ENCODE measurements around the gene CAMK1D. TPM values are rescaled to one million over a fixed set of nuclear protein-coding genes. Genes with fewer than 3 reads are reported as not detected.

The CAMK1D gene
- total RNA-seq, 2 donors from 2014 or later = 4.5 to 7.8 TPM

- Mint-ChIP-seq H3K4me1 (peaks cover 11% of the 10 kb centered on the region), H3K36me3 (ENCODE audit: low read depth) (no peaks in the 10 kb centered on the region), H3K27me3 (ENCODE audit: insufficient read depth) (peaks cover 4% of the 10 kb centered on the region), H3K9me3 (no peaks in the 10 kb centered on the region), H3K27ac (no peak overlapping the region), H3K4me3 (no peak overlapping the region)
- no peak for DNase-seq
- Histone ChIP-seq H3K4me1 (ENCODE audit: control insufficient read depth, insufficient read depth, low read length) (peaks cover 5% of the 10 kb centered on the region), H3K4me3 (ENCODE audit: low read length) (no peak overlapping the region), H3K9me3 (ENCODE audit: control insufficient read depth, low read length) (no peaks in the 10 kb centered on the region), H3K27ac (ENCODE audit: low read depth, low read length) (no peak overlapping the region), H3K9ac (ENCODE audit: extremely low read depth, low read length, poor library complexity, severe bottlenecking) (no peak overlapping the region), H3K27me3 (ENCODE audit: control insufficient read depth, insufficient read depth, low read length, poor library complexity, severe bottlenecking) (no peaks in the 10 kb centered on the region), H3K36me3 (ENCODE audit: control insufficient read depth, insufficient read depth, low read length) (no peaks in the 10 kb centered on the region)
- WGBS, 2 experiments (ENCODE audit: insufficient coverage in 1 of 2, insufficient read length in 1 of 2) = 93 to 100% methylated on average over 4 of the region's 4 CpGs
- no peak for TF ChIP-seq CTCF (conservative IDR thresholded peaks at IDR 0.05)
These were observed 356.6 kb downstream of the CAMK1D start for GRCh38 chr10:12705943-12706342.

- no peaks in the 10 kb centered on the region for H3K27me3 ChIP-seq (ENCODE audit: control insufficient read depth, insufficient read depth, low read length, poor library complexity, severe bottlenecking)
- 66% methylated on average over 8 to 10 of the region's 10 CpGs for WGBS, 2 experiments (ENCODE audit: insufficient coverage in 1 of 2, insufficient read length in 1 of 2)
- peaks cover 5% of the 10 kb centered on the region for H3K4me1 ChIP-seq (ENCODE audit: control insufficient read depth, insufficient read depth, low read length)
- peak; percentile 64 for TF ChIP-seq CTCF (conservative IDR thresholded peaks at IDR 0.05)
- no peaks in the 10 kb centered on the region for H3K36me3 ChIP-seq (ENCODE audit: control insufficient read depth, insufficient read depth, low read length)
- no peak overlapping the region for H3K9ac ChIP-seq (ENCODE audit: extremely low read depth, low read length, poor library complexity, severe bottlenecking)
- H3K4me3 Mint-ChIP-seq = no peak overlapping the region
- H3K9me3 Mint-ChIP-seq = no peaks in the 10 kb centered on the region
- no peak overlapping the region for H3K27ac Mint-ChIP-seq
- H3K4me3 ChIP-seq (ENCODE audit: low read length) = no peak overlapping the region
- peaks cover 11% of the 10 kb centered on the region for H3K4me1 Mint-ChIP-seq
- no peaks in the 10 kb centered on the region for H3K36me3 Mint-ChIP-seq (ENCODE audit: low read depth)
- no peaks in the 10 kb centered on the region for H3K9me3 ChIP-seq (ENCODE audit: control insufficient read depth, low read length)
- H3K27ac ChIP-seq (ENCODE audit: low read depth, low read length) = no peak overlapping the region
- peak; percentile 81 for DNase-seq
- peaks cover 4% of the 10 kb centered on the region for H3K27me3 Mint-ChIP-seq (ENCODE audit: insufficient read depth)
These were observed 358.3 kb downstream of the CAMK1D start for GRCh38 chr10:12707461-12708185.

- H3K36me3 ChIP-seq (ENCODE audit: control insufficient read depth, insufficient read depth, low read length) = no peaks in the 10 kb centered on the region
- peaks cover 11% of the 10 kb centered on the region for H3K4me1 Mint-ChIP-seq
- H3K27ac Mint-ChIP-seq = no peak overlapping the region
- no peak overlapping the region for H3K27ac ChIP-seq (ENCODE audit: low read depth, low read length)
- WGBS, 2 experiments (ENCODE audit: insufficient coverage in 1 of 2, insufficient read length in 1 of 2) = 55 to 93% methylated on average over 1 to 3 of the region's 3 CpGs
- TF ChIP-seq CTCF (conservative IDR thresholded peaks at IDR 0.05) = no peak
- H3K9me3 Mint-ChIP-seq = no peaks in the 10 kb centered on the region
- no peak overlapping the region for H3K4me3 Mint-ChIP-seq
- peaks cover 4% of the 10 kb centered on the region for H3K27me3 Mint-ChIP-seq (ENCODE audit: insufficient read depth)
- H3K9ac ChIP-seq (ENCODE audit: extremely low read depth, low read length, poor library complexity, severe bottlenecking) = no peak overlapping the region
- peaks cover 5% of the 10 kb centered on the region for H3K4me1 ChIP-seq (ENCODE audit: control insufficient read depth, insufficient read depth, low read length)
- no peaks in the 10 kb centered on the region for H3K36me3 Mint-ChIP-seq (ENCODE audit: low read depth)
- no peaks in the 10 kb centered on the region for H3K27me3 ChIP-seq (ENCODE audit: control insufficient read depth, insufficient read depth, low read length, poor library complexity, severe bottlenecking)
- DNase-seq = peak; percentile 53
- no peaks in the 10 kb centered on the region for H3K9me3 ChIP-seq (ENCODE audit: control insufficient read depth, low read length)
- H3K4me3 ChIP-seq (ENCODE audit: low read length) = no peak overlapping the region
These were observed 359.7 kb downstream of the CAMK1D start for GRCh38 chr10:12709000-12709401.

All from endodermal cell (in vitro differentiated cells).